ENCODE results near the gene ARHGEF28. TPM values are rescaled to one million over a fixed set of nuclear protein-coding genes. Genes with fewer than 3 reads are reported as not detected.

Gene ARHGEF28
- total and polyA plus RNA-seq, 2 of the 4 experiments (the other 2 are of a cell fraction): 3.6 to 16.0 TPM

DNA sequence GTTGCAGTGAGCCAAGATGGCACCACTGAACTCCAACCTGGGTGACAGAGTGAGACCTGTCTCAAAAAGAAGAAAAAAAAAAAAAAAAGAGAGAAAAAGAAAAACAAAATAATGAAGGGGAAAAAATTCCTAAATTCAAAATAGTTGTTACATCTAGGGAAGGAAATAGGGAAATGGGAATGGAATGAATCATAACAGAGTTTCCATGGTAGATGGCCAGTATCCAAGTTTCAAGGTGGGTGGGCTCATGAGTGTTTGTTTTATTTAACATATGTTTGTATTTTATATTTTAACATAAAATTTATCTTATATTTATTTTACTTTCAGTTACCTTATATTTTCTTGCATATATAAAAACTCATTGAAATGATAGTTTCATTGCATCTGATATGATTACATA, 215.6 kb downstream of the ARHGEF28 start:
- Histone ChIP-seq H3K9me1 (ENCODE audit: insufficient read depth, low read length) (peaks cover 2% of the 10 kb centered on the region; the same call in 1 of the 2 replicates), H4K5ac (ENCODE audit: low read depth, low read length) (no peak overlapping the region), H3K4me3 (ENCODE audit: insufficient read depth, low read depth, low read length) (no peak overlapping the region), H4K91ac (ENCODE audit: insufficient read depth, low read depth, low read length) (no peak overlapping the region), H2AK5ac (ENCODE audit: low read depth, low read length) (no peak overlapping the region), H3K4me1 (ENCODE audit: control insufficient read depth, insufficient read depth, low read length) (no peaks in the 10 kb centered on the region), H3K14ac (replicated peaks; ENCODE audit: low read depth, low read length) (0 out of 2 replicates have a peak overlapping the region, but pooled peaks have one; percentile 31), H2BK120ac (ENCODE audit: low read depth, low read length) (no peak overlapping the region), H3K56ac (ENCODE audit: extremely low read depth, insufficient read depth, low read length) (no peak overlapping the region), H3K23ac (ENCODE audit: low read depth, low read length) (no peak overlapping the region), H2BK20ac (ENCODE audit: low read depth, low read length) (no peak overlapping the region), H2BK5ac (ENCODE audit: low read depth, low read length, poor library complexity, severe bottlenecking) (no peak overlapping the region), H2BK15ac (ENCODE audit: low read depth, low read length) (no peak overlapping the region), H3K9ac (ENCODE audit: low read depth, low read length) (no peak overlapping the region), H4K8ac (ENCODE audit: low read depth in 2 of 2, low read length in 2 of 2) (no peak overlapping the region), H3K27me3 (ENCODE audit: control insufficient read depth, insufficient read depth, low read length) (no peaks in the 10 kb centered on the region), H3K9me3 (ENCODE audit: control insufficient read depth, insufficient read depth, low read length) (no peaks in the 10 kb centered on the region), H3K27ac (ENCODE audit: insufficient read depth, low read length) (no peak overlapping the region), H2AFZ (replicated peaks; ENCODE audit: low read length, poor library complexity) (no peak overlapping the region), H4K20me1 (ENCODE audit: insufficient read depth, low read length) (no peaks in the 10 kb centered on the region), H3K4me2 (ENCODE audit: low read depth, low read length) (no peak overlapping the region), H3K79me1 (ENCODE audit: low read depth in 1 of 2, low read length in 2 of 2) (peaks cover 4 to 9% of the 10 kb centered on the region in 2 experiments; a peak in 1 of 4 replicates), H3K18ac (ENCODE audit: low read depth, low read length) (no peak overlapping the region), H3K4ac (ENCODE audit: low read depth, low read length) (no peak overlapping the region), H2AK9ac (replicated peaks; ENCODE audit: low read depth, low read length, poor library complexity) (no peak overlapping the region), H3K36me3 (ENCODE audit: control insufficient read depth, insufficient read depth, low read length) (peaks cover 4% of the 10 kb centered on the region)
- ATAC-seq (ENCODE audit: low read depth): no peak
- ChIA-PET CTCF (no interaction called here), POLR2A (ENCODE audit: unreplicated experiment) (no interaction called here)
- DNase-seq: no peak
- TF ChIP-seq MXI1 (IDR thresholded peaks at IDR 0.05; ENCODE audit: borderline replicate concordance, low read depth, low read length): no peak
- dilution Hi-C loops (cut with HindIII; ENCODE audit: low sequenced_read_pairs, unreplicated experiment) (no loop called here), in situ Hi-C loops (cut with MboI; ENCODE audit: low sequenced_read_pairs) (no loop called here), intact Hi-C loops (cut with micrococcal nuclease) (no loop called here)
- BruUV-seq (replicated peaks): no TSS peak
